OCI-LY1 (cell line): ENCODE data around the gene IL1RAPL1.

Experiments
- EZH2 ChIP-seq: fragments of 200-600 bp; sonication (generic), shearing (Covaris generic); IDR thresholded peaks from 2 replicates; pipeline ENCODE4 v1.8.0; 2017; ENCODE audit warnings: borderline replicate concordance, mixed run types, mild to moderate bottlenecking, antibody characterized with exemption, low read length, moderate library complexity, mixed read lengths
- TF ChIP-seq, protein P1 (sequence below): fragments of 200-600 bp; sonication (generic), shearing (Covaris generic); IDR thresholded peaks from 2 replicates; pipeline ENCODE4 v1.5.1; 2017; ENCODE audit warnings: mild to moderate bottlenecking, antibody characterized with exemption, low read length, moderate library complexity, mixed read lengths

GRCh38 chrX:29269390-29269789 is 682.1 kb downstream of the IL1RAPL1 start:
- no peak for TF ChIP-seq EZH2
- TF ChIP-seq, protein P1, sequence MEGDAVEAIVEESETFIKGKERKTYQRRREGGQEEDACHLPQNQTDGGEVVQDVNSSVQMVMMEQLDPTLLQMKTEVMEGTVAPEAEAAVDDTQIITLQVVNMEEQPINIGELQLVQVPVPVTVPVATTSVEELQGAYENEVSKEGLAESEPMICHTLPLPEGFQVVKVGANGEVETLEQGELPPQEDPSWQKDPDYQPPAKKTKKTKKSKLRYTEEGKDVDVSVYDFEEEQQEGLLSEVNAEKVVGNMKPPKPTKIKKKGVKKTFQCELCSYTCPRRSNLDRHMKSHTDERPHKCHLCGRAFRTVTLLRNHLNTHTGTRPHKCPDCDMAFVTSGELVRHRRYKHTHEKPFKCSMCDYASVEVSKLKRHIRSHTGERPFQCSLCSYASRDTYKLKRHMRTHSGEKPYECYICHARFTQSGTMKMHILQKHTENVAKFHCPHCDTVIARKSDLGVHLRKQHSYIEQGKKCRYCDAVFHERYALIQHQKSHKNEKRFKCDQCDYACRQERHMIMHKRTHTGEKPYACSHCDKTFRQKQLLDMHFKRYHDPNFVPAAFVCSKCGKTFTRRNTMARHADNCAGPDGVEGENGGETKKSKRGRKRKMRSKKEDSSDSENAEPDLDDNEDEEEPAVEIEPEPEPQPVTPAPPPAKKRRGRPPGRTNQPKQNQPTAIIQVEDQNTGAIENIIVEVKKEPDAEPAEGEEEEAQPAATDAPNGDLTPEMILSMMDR: no peak
